ENCODE results near the gene GRAMD4.

Gene GRAMD4

DNA sequence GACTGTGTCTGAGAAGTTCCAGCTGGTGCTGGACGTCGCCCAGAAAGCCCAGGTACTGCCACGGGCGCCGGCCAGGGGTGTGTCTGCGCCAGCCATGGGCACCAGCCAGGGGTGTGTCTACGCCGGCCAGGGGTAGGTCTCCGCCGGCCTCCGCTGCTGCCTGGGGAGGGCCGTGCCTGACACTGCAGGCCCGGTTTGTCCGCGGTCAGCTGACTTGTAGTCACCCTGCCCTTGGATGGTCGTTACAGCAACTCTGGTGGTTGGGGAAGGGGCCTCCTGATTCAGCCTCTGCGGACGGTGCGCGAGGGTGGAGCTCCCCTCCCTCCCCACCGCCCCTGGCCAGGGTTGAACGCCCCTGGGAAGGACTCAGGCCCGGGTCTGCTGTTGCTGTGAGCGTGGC, 47.9 kb downstream of the GRAMD4 start:
- Histone ChIP-seq H3K27me3 (ENCODE audit: control insufficient read depth, insufficient read depth, low read length) (no peaks in the 10 kb centered on the region), H3K27ac (ENCODE audit: low read depth, low read length) (no peak overlapping the region), H3K9ac (ENCODE audit: low read length) (no peak overlapping the region), H3K9me3 (ENCODE audit: control insufficient read depth, insufficient read depth, low read depth, low read length) (no peaks in the 10 kb centered on the region), H3K36me3 (ENCODE audit: control insufficient read depth, insufficient read depth, low read length) (peaks cover 33% of the 10 kb centered on the region), H3K4me3 (ENCODE audit: low read depth, low read length) (no peak overlapping the region), H3K4me1 (ENCODE audit: control insufficient read depth, insufficient read depth, low read length) (peaks cover under 1% of the 10 kb centered on the region; the same call in 1 of the 2 replicates)

- Histone ChIP-seq H3K4me3 (ENCODE audit: low read depth, low read length) (no peak overlapping the region), H3K27ac (ENCODE audit: low read depth, low read length) (no peak overlapping the region), H3K36me3 (ENCODE audit: control insufficient read depth, insufficient read depth, low read length) (peaks cover 41% of the 10 kb centered on the region), H3K9ac (ENCODE audit: low read length) (no peak overlapping the region), H3K4me1 (ENCODE audit: control insufficient read depth, insufficient read depth, low read length) (no peaks in the 10 kb centered on the region), H3K27me3 (ENCODE audit: control insufficient read depth, insufficient read depth, low read length) (no peaks in the 10 kb centered on the region), H3K9me3 (ENCODE audit: control insufficient read depth, insufficient read depth, low read depth, low read length) (no peaks in the 10 kb centered on the region)
Observed at GRCh38 chr22:46669201-46669600, 49.0 kb downstream of the GRAMD4 start.

GRCh38 chr22:46671824-46672432, 51.7 kb downstream of the GRAMD4 start:
- H3K27ac ChIP-seq (ENCODE audit: low read depth, low read length) = no peak overlapping the region
- no peaks in the 10 kb centered on the region for H3K9me3 ChIP-seq (ENCODE audit: control insufficient read depth, insufficient read depth, low read depth, low read length)
- no peaks in the 10 kb centered on the region for H3K27me3 ChIP-seq (ENCODE audit: control insufficient read depth, insufficient read depth, low read length)
- H3K9ac ChIP-seq (ENCODE audit: low read length) = no peak overlapping the region
- H3K36me3 ChIP-seq (ENCODE audit: control insufficient read depth, insufficient read depth, low read length) = peaks cover 36% of the 10 kb centered on the region
- no peak overlapping the region for H3K4me3 ChIP-seq (ENCODE audit: low read depth, low read length)
- no peaks in the 10 kb centered on the region for H3K4me1 ChIP-seq (ENCODE audit: control insufficient read depth, insufficient read depth, low read length)

DNA sequence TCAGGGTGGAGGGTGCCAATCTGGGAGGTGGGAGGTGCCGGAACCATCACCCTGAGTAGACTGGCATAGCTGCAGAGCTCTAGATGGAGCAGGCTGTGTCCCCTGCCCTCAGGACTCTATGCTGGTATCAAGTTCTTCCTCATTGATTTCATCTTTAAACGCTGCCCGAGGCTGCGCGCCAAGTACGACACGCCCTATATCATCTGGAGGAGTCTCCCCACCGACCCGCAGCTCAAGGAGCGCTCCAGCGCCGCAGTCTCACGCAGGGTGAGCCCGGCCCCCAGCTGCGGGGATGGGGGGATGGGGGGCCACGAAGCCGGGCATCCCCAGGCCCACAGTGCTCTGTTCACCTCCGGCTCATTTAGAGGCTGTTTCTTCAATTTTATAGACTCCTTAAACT, 52.5 kb downstream of the GRAMD4 start:
- H3K9me3 ChIP-seq (ENCODE audit: control insufficient read depth, insufficient read depth, low read depth, low read length) = no peaks in the 10 kb centered on the region
- no peaks in the 10 kb centered on the region for H3K4me1 ChIP-seq (ENCODE audit: control insufficient read depth, insufficient read depth, low read length)
- no peak overlapping the region for H3K27ac ChIP-seq (ENCODE audit: low read depth, low read length)
- H3K27me3 ChIP-seq (ENCODE audit: control insufficient read depth, insufficient read depth, low read length) = no peaks in the 10 kb centered on the region
- H3K9ac ChIP-seq (ENCODE audit: low read length) = no peak overlapping the region
- no peak overlapping the region for H3K4me3 ChIP-seq (ENCODE audit: low read depth, low read length)
- peaks cover 30% of the 10 kb centered on the region for H3K36me3 ChIP-seq (ENCODE audit: control insufficient read depth, insufficient read depth, low read length)

- Histone ChIP-seq H3K4me3 (ENCODE audit: low read depth, low read length) (no peak overlapping the region), H3K4me1 (ENCODE audit: control insufficient read depth, insufficient read depth, low read length) (no peaks in the 10 kb centered on the region), H3K9me3 (ENCODE audit: control insufficient read depth, insufficient read depth, low read depth, low read length) (no peaks in the 10 kb centered on the region), H3K27me3 (ENCODE audit: control insufficient read depth, insufficient read depth, low read length) (no peaks in the 10 kb centered on the region), H3K36me3 (ENCODE audit: control insufficient read depth, insufficient read depth, low read length) (peaks cover 30% of the 10 kb centered on the region), H3K27ac (ENCODE audit: low read depth, low read length) (no peak overlapping the region), H3K9ac (ENCODE audit: low read length) (no peak overlapping the region)
Observed at GRCh38 chr22:46673205-46673604, 53.0 kb downstream of the GRAMD4 start.

DNA sequence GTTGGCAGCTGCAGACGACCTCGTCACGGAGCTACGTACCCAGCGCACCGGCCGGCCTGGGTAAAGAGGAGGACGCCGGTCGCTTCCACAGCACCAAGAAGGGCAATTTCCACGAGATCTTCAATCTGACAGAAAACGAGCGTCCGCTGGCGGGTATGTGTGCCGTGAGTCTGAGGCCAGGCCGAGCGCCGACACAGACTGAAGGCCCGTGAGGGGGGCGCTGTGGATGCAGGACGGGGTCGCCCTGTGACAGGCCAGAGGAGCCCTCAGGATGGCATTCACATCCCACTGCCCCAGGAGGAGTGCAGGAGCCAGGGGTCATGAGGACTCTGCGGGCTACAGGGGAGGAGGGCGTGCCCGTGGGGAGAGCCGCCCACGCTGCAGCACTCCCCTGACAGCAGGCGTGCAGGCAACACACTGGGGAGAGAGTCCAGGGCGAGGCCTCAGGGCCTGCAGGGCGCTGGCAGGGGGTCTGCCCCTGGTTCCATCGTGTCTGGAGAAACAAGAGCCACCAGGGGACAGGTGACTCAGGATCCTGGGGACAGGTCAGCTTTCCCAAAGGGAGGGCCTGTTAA, 53.6 kb downstream of the GRAMD4 start:
- H3K36me3 ChIP-seq (ENCODE audit: control insufficient read depth, insufficient read depth, low read length) = peaks cover 27% of the 10 kb centered on the region

DNA sequence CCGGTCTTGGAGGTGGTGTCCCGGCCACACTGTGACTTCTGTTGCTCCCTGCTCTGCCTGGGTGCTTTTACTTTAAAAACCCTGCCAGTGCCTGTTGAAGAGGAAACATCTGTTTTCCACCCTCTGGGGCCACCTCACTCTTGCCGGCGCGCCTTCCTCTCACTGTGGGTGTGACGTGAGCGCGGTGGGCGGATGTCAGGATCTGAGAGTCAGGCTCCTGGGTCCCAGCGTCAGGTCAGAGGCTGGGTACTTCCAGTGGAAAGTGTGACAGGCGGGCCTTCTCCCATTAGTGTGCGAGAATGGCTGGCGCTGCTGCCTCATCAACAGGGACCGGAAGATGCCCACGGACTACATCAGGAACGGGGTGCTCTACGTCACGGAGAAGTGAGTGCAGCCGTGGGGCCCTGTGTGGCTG, 54.2 kb downstream of the GRAMD4 start:
- no peak overlapping the region for H3K27ac ChIP-seq (ENCODE audit: low read depth, low read length)
- H3K4me1 ChIP-seq (ENCODE audit: control insufficient read depth, insufficient read depth, low read length) = no peaks in the 10 kb centered on the region
- H3K4me3 ChIP-seq (ENCODE audit: low read depth, low read length) = no peak overlapping the region
- H3K36me3 ChIP-seq (ENCODE audit: control insufficient read depth, insufficient read depth, low read length) = peaks cover 26% of the 10 kb centered on the region
- H3K9me3 ChIP-seq (ENCODE audit: control insufficient read depth, insufficient read depth, low read depth, low read length) = no peaks in the 10 kb centered on the region
- no peak overlapping the region for H3K9ac ChIP-seq (ENCODE audit: low read length)
- H3K27me3 ChIP-seq (ENCODE audit: control insufficient read depth, insufficient read depth, low read length) = no peaks in the 10 kb centered on the region

More for the DNA sequence above, 53.6 kb downstream of the GRAMD4 start:
- Histone ChIP-seq H3K9ac (ENCODE audit: low read length) (no peak overlapping the region), H3K4me1 (ENCODE audit: control insufficient read depth, insufficient read depth, low read length) (no peaks in the 10 kb centered on the region), H3K4me3 (ENCODE audit: low read depth, low read length) (no peak overlapping the region), H3K27me3 (ENCODE audit: control insufficient read depth, insufficient read depth, low read length) (no peaks in the 10 kb centered on the region), H3K9me3 (ENCODE audit: control insufficient read depth, insufficient read depth, low read depth, low read length) (no peaks in the 10 kb centered on the region), H3K27ac (ENCODE audit: low read depth, low read length) (no peak overlapping the region)

GRCh38 chr22:46674906-46675305, 54.7 kb downstream of the GRAMD4 start:
- Histone ChIP-seq H3K9ac (ENCODE audit: low read length) (no peak overlapping the region), H3K27me3 (ENCODE audit: control insufficient read depth, insufficient read depth, low read length) (no peaks in the 10 kb centered on the region), H3K4me3 (ENCODE audit: low read depth, low read length) (no peak overlapping the region), H3K27ac (ENCODE audit: low read depth, low read length) (no peak overlapping the region), H3K4me1 (ENCODE audit: control insufficient read depth, insufficient read depth, low read length) (no peaks in the 10 kb centered on the region), H3K36me3 (ENCODE audit: control insufficient read depth, insufficient read depth, low read length) (peaks cover 26% of the 10 kb centered on the region), H3K9me3 (ENCODE audit: control insufficient read depth, insufficient read depth, low read depth, low read length) (no peaks in the 10 kb centered on the region)

- Histone ChIP-seq H3K4me1 (ENCODE audit: control insufficient read depth, insufficient read depth, low read length) (no peaks in the 10 kb centered on the region), H3K4me3 (ENCODE audit: low read depth, low read length) (no peak overlapping the region), H3K36me3 (ENCODE audit: control insufficient read depth, insufficient read depth, low read length) (peaks cover 26% of the 10 kb centered on the region), H3K27me3 (ENCODE audit: control insufficient read depth, insufficient read depth, low read length) (no peaks in the 10 kb centered on the region), H3K27ac (ENCODE audit: low read depth, low read length) (no peak overlapping the region), H3K9me3 (ENCODE audit: control insufficient read depth, insufficient read depth, low read depth, low read length) (no peaks in the 10 kb centered on the region), H3K9ac (ENCODE audit: low read length) (no peak overlapping the region)
Observed at GRCh38 chr22:46675479-46675878, 55.3 kb downstream of the GRAMD4 start.

GRCh38 chr22:46675938-46676337, 55.8 kb downstream of the GRAMD4 start:
- Histone ChIP-seq H3K36me3 (ENCODE audit: control insufficient read depth, insufficient read depth, low read length) (peaks cover 26% of the 10 kb centered on the region), H3K27ac (ENCODE audit: low read depth, low read length) (no peak overlapping the region), H3K9ac (ENCODE audit: low read length) (no peak overlapping the region), H3K9me3 (ENCODE audit: control insufficient read depth, insufficient read depth, low read depth, low read length) (no peaks in the 10 kb centered on the region), H3K27me3 (ENCODE audit: control insufficient read depth, insufficient read depth, low read length) (no peaks in the 10 kb centered on the region), H3K4me3 (ENCODE audit: low read depth, low read length) (no peak overlapping the region), H3K4me1 (ENCODE audit: control insufficient read depth, insufficient read depth, low read length) (no peaks in the 10 kb centered on the region)

DNA sequence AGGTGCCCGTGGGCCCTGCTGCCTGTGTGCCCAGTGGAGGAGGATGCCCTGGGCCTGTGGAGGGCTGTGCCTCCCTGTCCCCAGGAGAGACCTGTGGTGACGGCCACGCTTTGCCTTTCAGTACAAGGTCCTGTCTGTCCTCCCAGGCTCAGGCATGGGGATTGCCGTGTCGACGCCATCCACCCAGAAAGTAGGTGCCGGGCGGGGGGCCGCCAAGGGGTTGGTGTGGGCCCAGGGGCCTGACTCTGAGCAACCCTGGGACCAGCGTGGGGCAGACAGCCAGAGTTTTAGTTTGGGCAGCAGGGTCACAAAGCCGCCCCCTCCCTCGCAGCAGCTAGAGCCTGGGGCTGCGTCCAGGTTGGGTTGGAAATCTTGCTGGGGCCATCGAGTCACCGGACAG, 56.3 kb downstream of the GRAMD4 start:
- Histone ChIP-seq H3K27ac (ENCODE audit: low read depth, low read length) (no peak overlapping the region), H3K9me3 (ENCODE audit: control insufficient read depth, insufficient read depth, low read depth, low read length) (no peaks in the 10 kb centered on the region), H3K4me3 (ENCODE audit: low read depth, low read length) (no peak overlapping the region), H3K36me3 (ENCODE audit: control insufficient read depth, insufficient read depth, low read length) (peaks cover 26% of the 10 kb centered on the region), H3K4me1 (ENCODE audit: control insufficient read depth, insufficient read depth, low read length) (no peaks in the 10 kb centered on the region), H3K9ac (ENCODE audit: low read length) (no peak overlapping the region), H3K27me3 (ENCODE audit: control insufficient read depth, insufficient read depth, low read length) (no peaks in the 10 kb centered on the region)
